ENCODE results near the gene IDUA. TPM values are rescaled to one million over a fixed set of nuclear protein-coding genes. Genes with fewer than 3 reads are reported as not detected.

IDUA gene
- total RNA-seq, 4 donors from 2014 or later, result 40.4 to 114 (median 71.4) TPM

DNA sequence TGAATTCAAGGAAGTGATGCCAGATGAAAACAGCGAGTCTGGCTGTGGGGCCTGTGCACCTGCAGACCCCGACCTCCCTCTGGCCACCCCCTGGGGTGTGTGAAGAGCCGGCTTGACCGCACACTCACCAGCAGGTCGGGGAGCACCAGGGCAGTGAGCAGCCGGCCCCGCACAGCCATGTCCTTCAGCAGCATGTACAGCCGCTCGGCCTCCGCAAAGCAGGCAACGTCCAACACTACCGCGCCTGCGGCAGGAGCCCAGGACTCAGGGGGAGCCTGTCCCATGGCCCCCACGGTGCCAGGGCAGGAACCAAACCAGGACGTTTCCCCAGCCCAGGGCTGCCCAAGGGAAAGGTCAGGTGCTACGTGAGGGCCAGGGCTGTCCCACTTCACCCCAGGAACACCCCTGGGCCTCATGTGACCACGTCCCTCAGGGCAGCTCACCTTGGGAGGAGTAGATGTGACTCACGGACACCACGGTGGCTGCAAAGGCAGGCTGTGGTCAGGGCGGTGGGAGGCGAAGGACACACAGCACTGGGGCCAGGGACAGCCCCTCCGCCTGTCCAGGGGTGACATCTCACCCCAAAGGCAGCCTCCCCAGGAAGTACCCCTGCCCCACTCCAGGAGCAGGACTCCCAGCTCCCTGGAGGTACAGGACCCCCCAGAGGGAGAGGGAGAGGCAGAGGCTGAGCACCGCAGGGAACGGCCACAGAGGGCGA, 21.6 kb upstream of the IDUA start:
- Histone ChIP-seq H3K4me3 (no peak overlapping the region), H3K9me3 (no peaks in the 10 kb centered on the region), H3K4me1 (peaks cover 0 to 16% (median 0%) of the 10 kb centered on the region in 4 donors), H3K36me3 (peaks cover 0 to 72% (median 0%) of the 10 kb centered on the region in 3 donors), H3K27ac (no peak overlapping the region), H3K27me3 (no peaks in the 10 kb centered on the region)
- TF ChIP-seq POLR2A (IDR thresholded peaks at IDR 0.05) (no peak), CTCF (IDR thresholded peaks at IDR 0.05) (no peak)
- DNase-seq, result no peak

GRCh38 chr4:965766-966134, 21.1 kb upstream of the IDUA start:
- H3K9me3 ChIP-seq, result no peaks in the 10 kb centered on the region
- H3K4me1 ChIP-seq, result peaks cover 0 to 19% (median 0%) of the 10 kb centered on the region in 4 donors
- H3K4me3 ChIP-seq, result no peak overlapping the region
- TF ChIP-seq CTCF (IDR thresholded peaks at IDR 0.05) (no peak), POLR2A (IDR thresholded peaks at IDR 0.05) (no peak)
- no peak for DNase-seq
- H3K36me3 ChIP-seq, result peaks cover 0 to 67% (median 0%) of the 10 kb centered on the region in 3 donors
- no peak overlapping the region for H3K27ac ChIP-seq
- no peaks in the 10 kb centered on the region for H3K27me3 ChIP-seq

DNA sequence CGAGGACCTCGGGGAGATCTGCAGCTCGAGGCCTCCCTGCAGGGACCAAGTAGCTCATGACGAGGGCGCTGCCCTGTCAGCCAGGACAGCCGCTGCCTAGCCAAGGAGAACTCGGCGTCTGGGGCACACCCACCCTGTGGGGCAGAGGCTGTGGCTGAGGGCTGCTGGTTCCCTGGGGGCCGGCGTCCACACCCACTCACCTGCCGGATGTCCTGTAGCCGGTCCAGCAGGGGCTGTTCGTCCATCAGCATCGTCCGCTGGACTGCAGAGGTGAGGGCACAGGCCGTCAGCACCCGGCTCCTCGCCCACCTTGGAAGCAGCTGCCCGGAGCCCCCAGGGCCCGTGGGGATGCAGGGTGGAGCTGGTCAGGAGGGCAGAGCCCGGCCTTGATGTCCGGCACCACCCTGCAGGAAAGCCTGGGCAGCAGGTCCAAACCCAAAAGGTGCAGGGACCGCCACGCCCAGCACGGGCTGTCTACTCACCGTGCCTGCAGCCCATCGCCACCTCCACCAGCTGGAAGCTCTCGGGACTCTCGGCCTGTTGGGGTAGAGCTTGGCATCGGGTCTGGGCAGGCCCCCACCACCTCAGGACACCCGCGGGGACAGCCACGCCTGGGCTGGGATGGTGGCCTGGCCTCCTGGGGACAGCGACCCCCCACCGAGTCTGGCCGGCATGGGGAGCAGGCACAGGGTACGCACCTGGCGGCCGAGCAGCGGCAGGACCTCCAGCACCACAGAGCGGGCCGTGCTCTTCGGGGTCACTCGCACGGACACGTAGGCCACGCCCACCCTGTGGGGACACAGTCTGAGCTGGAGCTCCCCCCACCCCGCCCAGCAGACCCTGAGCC, 20.4 kb upstream of the IDUA start:
- Histone ChIP-seq H3K9me3 (no peaks in the 10 kb centered on the region), H3K27me3 (no peaks in the 10 kb centered on the region), H3K36me3 (peaks cover 0 to 60% (median 0%) of the 10 kb centered on the region in 3 donors), H3K27ac (no peak overlapping the region), H3K4me1 (peaks cover 0 to 26% (median under 1%) of the 10 kb centered on the region in 4 donors), H3K4me3 (no peak overlapping the region)
- TF ChIP-seq POLR2A (IDR thresholded peaks at IDR 0.05) (no peak), CTCF (IDR thresholded peaks at IDR 0.05) (no peak)
- DNase-seq, result no peak

- no peaks in the 10 kb centered on the region for H3K27me3 ChIP-seq
- no peak overlapping the region for H3K27ac ChIP-seq
- no peaks in the 10 kb centered on the region for H3K9me3 ChIP-seq
- TF ChIP-seq CTCF (IDR thresholded peaks at IDR 0.05), result no peak
- TF ChIP-seq POLR2A (IDR thresholded peaks at IDR 0.05), result no peak
- DNase-seq, result no peak
- H3K4me1 ChIP-seq, result peaks cover 4 to 32% (median 9%) of the 10 kb centered on the region in 4 donors
- no peak overlapping the region for H3K4me3 ChIP-seq
- H3K36me3 ChIP-seq, result peaks cover 0 to 50% (median 0%) of the 10 kb centered on the region in 3 donors
Observed at GRCh38 chr4:967113-968104, 19.4 kb upstream of the IDUA start.

GRCh38 chr4:968221-968620, 18.6 kb upstream of the IDUA start:
- H3K4me1 ChIP-seq, result peaks cover 4 to 34% (median 13%) of the 10 kb centered on the region in 4 donors
- H3K36me3 ChIP-seq, result peaks cover 0 to 44% (median 0%) of the 10 kb centered on the region in 3 donors
- TF ChIP-seq POLR2A (IDR thresholded peaks at IDR 0.05), result no peak
- TF ChIP-seq CTCF (IDR thresholded peaks at IDR 0.05), result no peak
- no peaks in the 10 kb centered on the region for H3K27me3 ChIP-seq
- no peak for DNase-seq
- H3K9me3 ChIP-seq, result no peaks in the 10 kb centered on the region
- no peak overlapping the region for H3K4me3 ChIP-seq
- no peak overlapping the region for H3K27ac ChIP-seq

Data from Peyer's patch (tissue), 4 donors.